Measurements from ENCODE around the gene HDAC4. TPM values are rescaled to one million over a fixed set of nuclear protein-coding genes. Genes with fewer than 3 reads are reported as not detected.

HDAC4 gene
- total RNA-seq, 1 experiment from 2014 or later, result 61.5 TPM

DNA sequence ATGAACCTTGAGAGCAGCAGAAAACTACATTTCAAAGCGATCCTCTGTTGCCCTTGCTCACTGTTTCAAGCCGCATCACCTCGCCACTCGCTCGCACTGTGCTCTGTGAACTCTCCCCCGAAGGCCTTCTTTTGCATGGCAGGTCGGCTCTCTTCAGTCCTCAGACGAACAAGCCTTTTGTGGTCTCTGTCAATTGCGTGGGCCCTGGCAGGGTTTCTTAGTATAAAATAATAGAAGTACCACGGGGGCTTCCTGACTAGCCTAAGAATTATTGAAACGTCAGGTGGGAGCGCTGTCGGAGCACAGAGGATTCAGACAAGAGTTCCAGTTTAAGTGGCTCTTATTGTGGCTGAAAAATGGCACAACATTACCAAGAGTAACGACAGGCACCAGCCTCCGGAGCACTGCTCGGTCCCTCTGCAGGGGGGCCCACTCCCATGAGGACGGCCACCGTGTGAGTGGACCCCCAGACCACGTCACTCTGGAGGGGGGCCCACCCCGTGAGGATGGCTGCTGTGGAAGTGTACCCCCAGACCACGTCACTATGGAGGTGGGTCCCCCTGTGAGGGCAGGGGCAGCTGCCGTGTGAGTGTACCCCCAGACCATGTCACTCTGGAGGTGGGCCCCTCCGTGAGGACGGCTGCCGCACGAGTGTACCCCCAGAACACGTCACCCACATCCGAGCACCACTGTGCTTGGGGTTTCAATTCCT lies 237.7 kb downstream of the HDAC4 start:
- no peak overlapping the region for H2AFZ ChIP-seq
- CTCF ChIA-PET, result no interaction called here
- no peaks in the 10 kb centered on the region for H3K4me1 ChIP-seq (replicated peaks; ENCODE audit: insufficient read depth)
- POLR2A ChIA-PET (ENCODE audit: unreplicated experiment), result no interaction called here
- no peaks in the 10 kb centered on the region for H3K36me3 ChIP-seq (ENCODE audit: low read depth)
- TF ChIP-seq, protein P1, sequence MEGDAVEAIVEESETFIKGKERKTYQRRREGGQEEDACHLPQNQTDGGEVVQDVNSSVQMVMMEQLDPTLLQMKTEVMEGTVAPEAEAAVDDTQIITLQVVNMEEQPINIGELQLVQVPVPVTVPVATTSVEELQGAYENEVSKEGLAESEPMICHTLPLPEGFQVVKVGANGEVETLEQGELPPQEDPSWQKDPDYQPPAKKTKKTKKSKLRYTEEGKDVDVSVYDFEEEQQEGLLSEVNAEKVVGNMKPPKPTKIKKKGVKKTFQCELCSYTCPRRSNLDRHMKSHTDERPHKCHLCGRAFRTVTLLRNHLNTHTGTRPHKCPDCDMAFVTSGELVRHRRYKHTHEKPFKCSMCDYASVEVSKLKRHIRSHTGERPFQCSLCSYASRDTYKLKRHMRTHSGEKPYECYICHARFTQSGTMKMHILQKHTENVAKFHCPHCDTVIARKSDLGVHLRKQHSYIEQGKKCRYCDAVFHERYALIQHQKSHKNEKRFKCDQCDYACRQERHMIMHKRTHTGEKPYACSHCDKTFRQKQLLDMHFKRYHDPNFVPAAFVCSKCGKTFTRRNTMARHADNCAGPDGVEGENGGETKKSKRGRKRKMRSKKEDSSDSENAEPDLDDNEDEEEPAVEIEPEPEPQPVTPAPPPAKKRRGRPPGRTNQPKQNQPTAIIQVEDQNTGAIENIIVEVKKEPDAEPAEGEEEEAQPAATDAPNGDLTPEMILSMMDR (conservative IDR thresholded peaks at IDR 0.05), result no peak
- TF ChIP-seq EZH2 (IDR thresholded peaks at IDR 0.05; ENCODE audit: low read depth), result no peak
- BruUV-seq (replicated peaks), result no TSS peak
- intact Hi-C loops (cut with micrococcal nuclease; ENCODE audit: unreplicated experiment), result no loop called here
- H3K4me2 ChIP-seq, result no peak overlapping the region
- no peak overlapping the region for H3K27ac ChIP-seq
- no peaks in the 10 kb centered on the region for H4K20me1 ChIP-seq (ENCODE audit: insufficient read depth)
- no peaks in the 10 kb centered on the region for H3K9me3 ChIP-seq (ENCODE audit: insufficient read depth, low read depth)
- no peaks in the 10 kb centered on the region for H3K9me2 ChIP-seq (ENCODE audit: insufficient read depth)
- no peaks in the 10 kb centered on the region for H3F3A ChIP-seq (ENCODE audit: insufficient read depth, low read depth)
- no peak overlapping the region for H3K4me3 ChIP-seq
- no peaks in the 10 kb centered on the region for H3K27me3 ChIP-seq (ENCODE audit: insufficient read depth, low read depth)
- H3K79me2 ChIP-seq (ENCODE audit: low read depth), result no peaks in the 10 kb centered on the region
- DNase-seq, result no peak

DNA sequence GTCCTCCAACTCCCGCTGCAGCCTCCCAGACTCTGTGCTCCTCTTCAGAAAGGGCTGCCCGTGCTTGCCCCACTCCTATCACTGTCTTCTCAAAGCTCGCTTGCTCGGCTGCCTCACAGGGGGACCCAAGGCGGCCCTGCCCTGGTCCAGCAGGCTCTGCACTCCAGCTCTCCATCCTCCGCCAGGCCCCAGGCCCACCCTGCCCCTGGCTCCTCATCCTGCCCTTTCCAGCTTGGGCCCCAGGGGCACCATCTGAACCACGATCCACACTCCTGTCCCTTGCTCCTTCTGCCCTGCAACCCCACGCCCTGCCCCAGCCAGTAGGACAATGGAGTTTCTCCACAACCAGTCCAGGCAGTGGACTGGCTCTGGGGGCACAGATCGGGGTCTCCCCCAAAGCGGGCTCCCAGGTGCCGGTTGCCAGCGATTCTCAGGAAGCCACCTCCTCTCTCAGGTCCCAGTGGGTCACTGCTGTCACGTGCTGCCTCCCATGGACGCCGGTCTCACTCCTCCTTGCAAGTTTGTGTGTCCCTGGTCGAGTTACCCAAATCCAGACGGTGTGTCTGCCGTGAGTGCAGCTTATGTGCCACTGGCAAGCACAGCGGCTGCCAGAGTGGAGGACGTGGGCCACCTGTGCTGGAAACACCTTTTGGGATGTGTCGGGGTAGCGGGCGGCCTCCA lies 238.5 kb downstream of the HDAC4 start:
- POLR2A ChIA-PET (ENCODE audit: unreplicated experiment), result no interaction called here
- Histone ChIP-seq H3K27ac (no peak overlapping the region), H3K4me2 (no peak overlapping the region), H3K4me3 (no peak overlapping the region), H3F3A (ENCODE audit: insufficient read depth, low read depth) (no peaks in the 10 kb centered on the region), H3K79me2 (ENCODE audit: low read depth) (no peaks in the 10 kb centered on the region), H2AFZ (no peak overlapping the region), H3K9me2 (ENCODE audit: insufficient read depth) (no peaks in the 10 kb centered on the region), H3K9me3 (ENCODE audit: insufficient read depth, low read depth) (no peaks in the 10 kb centered on the region), H3K36me3 (ENCODE audit: low read depth) (no peaks in the 10 kb centered on the region), H3K27me3 (ENCODE audit: insufficient read depth, low read depth) (no peaks in the 10 kb centered on the region), H4K20me1 (ENCODE audit: insufficient read depth) (no peaks in the 10 kb centered on the region), H3K4me1 (replicated peaks; ENCODE audit: insufficient read depth) (no peaks in the 10 kb centered on the region)
- no TSS peak for BruUV-seq (replicated peaks)
- intact Hi-C loops (cut with micrococcal nuclease; ENCODE audit: unreplicated experiment), result no loop called here
- CTCF ChIA-PET, result no interaction called here
- DNase-seq, result no peak
- TF ChIP-seq, protein P1 (conservative IDR thresholded peaks at IDR 0.05), result no peak
- TF ChIP-seq EZH2 (IDR thresholded peaks at IDR 0.05; ENCODE audit: low read depth), result no peak

DNA sequence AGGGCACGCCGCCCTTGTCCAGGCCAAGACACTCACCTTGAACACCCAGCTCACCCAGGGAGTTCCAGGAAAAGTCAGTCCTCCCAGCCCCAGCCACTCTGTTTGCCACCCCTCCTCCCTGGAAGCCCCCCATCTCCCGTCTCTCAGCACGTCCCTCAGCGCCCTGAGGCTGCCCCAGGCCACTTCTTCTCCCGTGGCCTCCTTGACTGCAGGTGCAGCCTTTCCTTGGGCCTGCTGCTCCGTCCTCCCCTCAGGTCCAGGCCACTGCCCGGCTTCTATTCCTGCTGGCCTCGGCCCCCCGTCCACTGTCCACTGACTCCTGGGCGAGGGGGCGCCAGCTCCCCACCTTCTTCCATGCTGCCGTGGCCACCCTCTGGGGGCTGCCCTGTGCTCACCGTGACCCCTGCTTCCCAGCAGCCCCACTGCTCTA lies 239.1 kb downstream of the HDAC4 start:
- Histone ChIP-seq H3K36me3 (ENCODE audit: low read depth) (no peaks in the 10 kb centered on the region), H3K4me1 (replicated peaks; ENCODE audit: insufficient read depth) (no peaks in the 10 kb centered on the region), H3K79me2 (ENCODE audit: low read depth) (no peaks in the 10 kb centered on the region), H3K9me3 (ENCODE audit: insufficient read depth, low read depth) (no peaks in the 10 kb centered on the region), H3F3A (ENCODE audit: insufficient read depth, low read depth) (no peaks in the 10 kb centered on the region), H3K4me3 (no peak overlapping the region), H4K20me1 (ENCODE audit: insufficient read depth) (no peaks in the 10 kb centered on the region), H3K9me2 (ENCODE audit: insufficient read depth) (no peaks in the 10 kb centered on the region), H2AFZ (no peak overlapping the region), H3K27ac (no peak overlapping the region), H3K4me2 (no peak overlapping the region), H3K27me3 (ENCODE audit: insufficient read depth, low read depth) (no peaks in the 10 kb centered on the region)
- no peak for TF ChIP-seq EZH2 (IDR thresholded peaks at IDR 0.05; ENCODE audit: low read depth)
- TF ChIP-seq, protein P1 (conservative IDR thresholded peaks at IDR 0.05), result no peak
- no TSS peak for BruUV-seq (replicated peaks)
- POLR2A ChIA-PET (ENCODE audit: unreplicated experiment), result no interaction called here
- CTCF ChIA-PET, result no interaction called here
- intact Hi-C loops (cut with micrococcal nuclease; ENCODE audit: unreplicated experiment), result no loop called here
- no peak for DNase-seq
